ENCODE data around the gene DOLPP1. TPM values are rescaled to one million over a fixed set of nuclear protein-coding genes. Genes with fewer than 3 reads are reported as not detected.
A peak's percentile ranks its signal among the peaks of the same experiment; 100 is the strongest.

Gene DOLPP1
- total and polyA plus RNA-seq, 10 donors, result 4.8 to 10.1 (median 8.4) TPM

- Histone ChIP-seq H3K27me3 (replicated peaks in 1 of 7) (no peaks in the 10 kb centered on the region), H3K9me3 (no peaks in the 10 kb centered on the region), H3K36me3 (peaks cover 0 to 58% (median 20%) of the 10 kb centered on the region in 6 donors), H3K27ac (peak overlapping the region in 7 of 8 donors; percentile 30 to 75 (median 65)), H3K4me3 (no peak overlapping the region), H3K4me1 (peaks cover 0 to 18% (median 9%) of the 10 kb centered on the region in 6 donors)
- WGBS, 5 donors, result 62 to 79% (median 73%) methylated on average over 13 of the region's 13 CpGs
- TF ChIP-seq CTCF (IDR thresholded peaks at IDR 0.05 in 8 of 11, conservative IDR thresholded peaks at IDR 0.05 in 3 of 11) (no peak), POLR2AphosphoS5 (IDR thresholded peaks at IDR 0.05) (peak in 1 of 3 donors; percentile 35)
- no peak for DNase-seq
- intact Hi-C loops (cut with DNase I; ENCODE audit: low total_unique reads), result no loop called here
These were observed 13.7 kb downstream of the DOLPP1 start for GRCh38 chr9:129094387-129095169.

GRCh38 chr9:129095170-129095667 lies 14.3 kb downstream of the DOLPP1 start:
- TF ChIP-seq CTCF (IDR thresholded peaks at IDR 0.05 in 8 of 11, conservative IDR thresholded peaks at IDR 0.05 in 3 of 11) (no peak), POLR2AphosphoS5 (IDR thresholded peaks at IDR 0.05) (no peak), POLR2A (IDR thresholded peaks at IDR 0.05) (no peak)
- Histone ChIP-seq H3K4me3 (no peak overlapping the region), H3K9me3 (no peaks in the 10 kb centered on the region), H3K36me3 (peaks cover 0 to 53% (median 14%) of the 10 kb centered on the region in 6 donors), H3K27me3 (replicated peaks in 1 of 7) (no peaks in the 10 kb centered on the region), H3K27ac (peak overlapping the region in 6 of 8 donors; percentile 46 to 75 (median 68)), H3K4me1 (peaks cover 0 to 18% (median 9%) of the 10 kb centered on the region in 6 donors)
- intact Hi-C loops (cut with DNase I; ENCODE audit: low total_unique reads), result no loop called here
- DNase-seq, result no peak
- 92 to 94% (median 93%) methylated on average over 17 to 21 of the region's 21 CpGs for WGBS, 5 donors

DNA sequence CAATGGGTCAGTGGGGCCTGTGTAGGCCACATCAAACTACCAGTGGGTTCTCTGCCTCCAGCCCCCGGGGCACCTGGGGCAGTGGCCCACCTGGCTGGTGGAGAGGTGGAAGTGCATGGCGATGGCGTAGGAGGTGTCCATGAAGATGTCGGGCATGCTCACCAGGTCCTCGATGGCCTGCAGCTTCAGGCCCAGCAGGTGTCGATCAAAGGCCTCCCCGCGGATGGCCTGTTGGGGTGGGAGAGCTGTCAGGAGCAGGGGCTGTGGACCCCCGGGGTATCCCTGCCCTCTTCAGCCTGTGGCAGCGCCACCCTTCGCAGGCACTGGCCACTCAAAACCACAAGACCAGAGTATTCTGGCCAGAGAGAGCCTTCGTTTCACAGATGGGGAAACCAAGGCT lies 15.0 kb downstream of the DOLPP1 start:
- WGBS, 5 donors, result 84 to 100% (median 93%) methylated on average over 4 to 12 of the region's 12 CpGs
- H3K27me3 ChIP-seq (replicated peaks in 1 of 7), result no peaks in the 10 kb centered on the region
- no peak for DNase-seq
- H3K36me3 ChIP-seq, result peaks cover 0 to 49% (median 13%) of the 10 kb centered on the region in 6 donors
- no peak for TF ChIP-seq CTCF (IDR thresholded peaks at IDR 0.05 in 8 of 11, conservative IDR thresholded peaks at IDR 0.05 in 3 of 11)
- TF ChIP-seq POLR2AphosphoS5 (IDR thresholded peaks at IDR 0.05), result no peak
- no peak for TF ChIP-seq POLR2A (IDR thresholded peaks at IDR 0.05)
- peaks cover 0 to 18% (median 9%) of the 10 kb centered on the region in 6 donors for H3K4me1 ChIP-seq
- intact Hi-C loops (cut with DNase I; ENCODE audit: low total_unique reads), result no loop called here
- H3K9me3 ChIP-seq, result no peaks in the 10 kb centered on the region
- peak overlapping the region in 4 of 8 donors; percentile 59 to 75 (median 69) for H3K27ac ChIP-seq
- H3K4me3 ChIP-seq, result no peak overlapping the region

GRCh38 chr9:129097671-129098306 lies 16.9 kb downstream of the DOLPP1 start:
- TF ChIP-seq POLR2A (IDR thresholded peaks at IDR 0.05) (no peak), POLR2AphosphoS5 (IDR thresholded peaks at IDR 0.05) (no peak), CTCF (IDR thresholded peaks at IDR 0.05 in 8 of 11, conservative IDR thresholded peaks at IDR 0.05 in 3 of 11) (no peak)
- no peak for DNase-seq
- no peaks in the 10 kb centered on the region for H3K9me3 ChIP-seq
- H3K27ac ChIP-seq, result no peak overlapping the region
- H3K4me3 ChIP-seq, result no peak overlapping the region
- H3K36me3 ChIP-seq, result peaks cover 0 to 62% (median 13%) of the 10 kb centered on the region in 6 donors
- H3K27me3 ChIP-seq (replicated peaks in 1 of 7), result no peaks in the 10 kb centered on the region
- H3K4me1 ChIP-seq, result peaks cover 0 to 18% (median 9%) of the 10 kb centered on the region in 6 donors
- intact Hi-C loops (cut with DNase I; ENCODE audit: low total_unique reads), result no loop called here
- WGBS, 5 donors, result 91 to 96% (median 93%) methylated on average over 15 to 16 of the region's 16 CpGs
